GM21447 (cell line): ENCODE measurements around the gene MUSTN1.

Experiments used
- ATAC-seq: cut with Tn5 transposase; IDR thresholded peaks from one replicate; pipeline ENCODE4 v1.9.1; 2021; ENCODE audit not compliant: unreplicated experiment

MUSTN1 gene

DNA sequence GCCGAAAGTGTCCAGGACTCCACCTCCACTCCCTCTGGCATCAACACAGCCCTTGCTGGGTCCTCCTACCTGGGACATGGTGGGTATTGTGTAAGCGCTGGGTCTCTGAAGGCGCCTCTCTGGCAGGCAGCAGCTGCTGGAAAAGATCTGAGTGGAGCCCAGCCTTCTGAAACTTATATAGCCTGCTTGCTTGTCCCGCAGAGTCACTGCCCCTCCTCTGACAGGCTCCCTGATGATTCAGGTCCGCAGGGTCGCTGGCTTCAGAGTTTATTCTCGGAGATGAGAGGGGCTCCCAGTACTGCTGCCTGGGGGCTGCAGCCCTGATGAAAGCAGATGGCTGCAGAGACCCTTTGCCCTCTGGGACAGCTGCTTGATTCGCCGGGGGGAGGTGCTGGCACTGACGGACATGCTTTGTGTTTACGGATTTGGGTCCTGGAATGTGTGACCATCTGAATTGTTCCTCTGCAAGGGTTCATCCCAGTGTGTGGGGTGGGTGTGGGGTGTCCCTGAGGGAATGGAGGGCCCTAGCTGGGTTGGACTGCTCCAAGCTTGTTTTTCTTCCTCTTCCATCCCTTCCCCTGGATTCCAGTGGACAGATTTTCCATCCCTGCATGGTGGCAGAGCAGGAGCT, at the start of gene MUSTN1:
MUSTN1 (minus strand) TSS at position 149 of the 631 bp plus-strand sequence; CDS start at position 78, 71 bp downstream.
- no peak for ATAC-seq

DNA sequence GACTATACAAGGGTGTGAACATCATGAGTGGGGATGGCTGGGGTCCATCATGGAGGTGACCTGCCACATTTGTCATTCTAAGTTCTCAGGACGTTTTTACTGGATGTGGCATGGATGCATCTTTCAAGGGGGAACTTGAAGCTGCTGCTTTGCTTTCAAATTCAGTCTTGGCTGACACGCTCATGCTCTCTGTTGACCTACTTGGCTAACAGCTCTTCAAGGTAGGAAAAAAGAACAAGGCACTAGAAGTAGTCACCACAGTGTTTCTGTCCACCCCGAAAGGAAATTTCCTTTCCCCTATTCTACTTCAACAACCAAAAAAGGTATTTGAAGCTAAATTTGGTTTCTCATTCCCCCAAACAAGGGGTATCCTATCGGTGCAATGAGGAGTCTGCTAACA, 47.6 kb upstream of the MUSTN1 start:
- ATAC-seq, result no peak

- no peak for ATAC-seq
These were observed 47.1 kb upstream of the MUSTN1 start for GRCh38 chr3:52881871-52882270.

GRCh38 chr3:52880474-52880873, 45.7 kb upstream of the MUSTN1 start:
- ATAC-seq, result peak; percentile 75

DNA sequence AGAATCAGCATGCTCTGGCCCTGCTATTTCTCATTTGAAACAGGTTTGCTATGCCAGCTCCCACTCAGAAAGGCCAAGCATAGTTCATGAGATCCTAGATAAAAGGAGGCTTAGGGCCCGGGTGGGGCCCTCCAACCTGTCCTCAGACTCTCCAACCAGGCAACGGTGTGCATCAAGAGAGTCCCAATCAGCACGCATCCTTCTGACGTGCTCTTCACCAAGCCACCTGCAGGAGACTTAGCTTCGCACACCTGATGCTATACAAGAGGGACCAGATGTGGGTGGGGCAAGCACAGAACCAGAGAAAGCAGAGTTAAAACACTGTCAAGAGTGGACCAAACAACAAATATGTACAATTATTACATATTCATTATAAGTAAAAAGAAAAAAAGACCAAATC, 45.2 kb upstream of the MUSTN1 start:
- ATAC-seq, result peak; percentile 19

DNA sequence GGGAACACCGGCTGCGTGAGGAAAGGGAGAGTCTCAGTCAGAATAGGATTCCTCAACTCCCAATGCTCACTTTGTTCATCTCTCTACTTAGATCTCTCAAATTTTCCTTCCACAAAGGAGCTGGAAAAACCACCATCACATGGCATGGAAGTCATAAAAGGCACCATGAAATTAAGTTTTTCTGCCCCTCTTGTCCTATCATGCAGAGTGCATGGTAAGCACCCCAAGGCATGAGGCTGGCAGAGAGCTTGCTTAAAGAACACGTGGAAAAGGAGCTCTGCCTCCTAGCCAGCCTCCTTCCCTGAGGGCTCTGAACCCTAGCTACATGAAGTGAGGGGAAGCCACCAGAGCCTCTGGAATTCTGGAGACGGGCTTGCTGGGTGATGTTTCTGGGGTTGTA, 44.8 kb upstream of the MUSTN1 start:
- ATAC-seq, result no peak

DNA sequence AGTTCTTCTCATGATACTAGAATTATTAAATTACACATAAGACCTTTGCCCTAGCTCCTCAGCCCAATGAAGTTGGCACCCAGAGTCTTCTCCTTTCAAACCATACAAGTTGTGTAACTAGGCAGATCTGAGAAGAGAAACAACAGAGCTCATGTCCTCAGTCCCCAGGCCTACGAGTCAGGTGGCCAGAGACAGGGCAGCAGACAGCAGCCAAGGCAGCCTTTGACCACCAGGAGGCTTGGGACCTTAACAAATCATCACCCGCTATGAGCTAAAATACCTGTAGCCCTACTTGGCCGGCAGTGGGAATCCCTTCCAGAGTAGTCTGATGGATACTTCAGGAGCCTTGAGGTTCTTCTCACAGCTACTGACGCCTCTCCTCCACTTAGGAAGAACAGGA, 44.3 kb upstream of the MUSTN1 start:
- ATAC-seq, result no peak

- ATAC-seq, result no peak
These were observed 42.3 kb upstream of the MUSTN1 start for GRCh38 chr3:52877085-52877484.

DNA sequence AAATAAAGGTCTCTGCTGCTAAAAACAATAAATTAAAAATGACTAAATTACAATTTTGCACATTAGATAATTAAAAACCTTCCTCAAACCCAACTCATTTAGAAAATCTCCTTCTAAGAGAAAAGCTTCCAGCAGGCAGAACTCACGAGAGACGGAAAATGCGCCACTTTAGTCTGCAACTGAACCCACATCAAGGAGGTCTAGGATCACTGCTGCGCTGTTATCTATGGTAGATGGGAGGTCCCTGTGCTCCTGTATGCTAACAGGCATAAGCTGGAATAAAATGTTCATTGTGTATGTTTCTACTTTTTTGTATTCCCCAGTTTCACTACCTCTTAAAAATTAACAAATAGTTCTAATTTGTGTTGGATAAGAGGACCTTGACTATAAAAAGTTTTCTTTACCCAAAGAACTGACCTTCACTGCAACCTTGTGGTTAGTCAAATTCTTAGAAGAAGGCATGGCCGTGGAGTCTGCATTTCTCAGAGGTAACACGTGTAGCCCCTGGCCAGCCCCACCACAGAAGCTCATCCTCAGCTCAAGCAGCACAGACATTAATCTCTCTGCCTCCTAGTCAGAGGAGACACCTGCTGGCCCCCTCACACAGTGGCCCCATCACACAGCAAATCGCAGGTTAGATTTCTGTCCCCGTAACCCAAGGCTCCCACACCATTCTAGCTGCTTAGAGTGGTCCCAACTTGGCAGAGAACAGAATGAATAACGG, 40.2 kb upstream of the MUSTN1 start:
- no peak for ATAC-seq

GRCh38 chr3:52874160-52874701, 39.4 kb upstream of the MUSTN1 start:
- ATAC-seq, result no peak

GRCh38 chr3:52873433-52874159, 38.8 kb upstream of the MUSTN1 start:
- no peak for ATAC-seq

DNA sequence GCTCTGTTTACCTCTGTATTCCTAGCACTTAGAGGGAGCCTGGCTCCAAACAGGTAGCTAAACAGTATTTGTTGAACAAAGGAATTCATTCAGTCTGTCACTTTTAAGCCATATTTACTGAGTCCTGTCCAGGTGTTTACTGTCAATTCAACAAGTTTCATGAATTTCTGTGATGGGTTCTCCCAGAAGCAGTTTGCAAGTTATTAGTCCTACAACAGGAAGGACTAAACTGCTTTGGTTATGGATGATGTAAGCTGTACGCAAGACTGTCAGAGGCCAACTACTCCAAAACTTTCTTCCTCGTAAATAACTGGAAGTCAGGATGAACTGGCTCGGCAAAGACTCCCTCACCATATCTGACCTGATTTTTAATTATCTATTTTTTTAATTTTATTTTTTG, 37.4 kb upstream of the MUSTN1 start:
- ATAC-seq, result no peak

- no peak for ATAC-seq
These were observed 36.9 kb upstream of the MUSTN1 start for GRCh38 chr3:52871761-52872160.

GRCh38 chr3:52870471-52870870, 35.7 kb upstream of the MUSTN1 start:
- ATAC-seq, result no peak

DNA sequence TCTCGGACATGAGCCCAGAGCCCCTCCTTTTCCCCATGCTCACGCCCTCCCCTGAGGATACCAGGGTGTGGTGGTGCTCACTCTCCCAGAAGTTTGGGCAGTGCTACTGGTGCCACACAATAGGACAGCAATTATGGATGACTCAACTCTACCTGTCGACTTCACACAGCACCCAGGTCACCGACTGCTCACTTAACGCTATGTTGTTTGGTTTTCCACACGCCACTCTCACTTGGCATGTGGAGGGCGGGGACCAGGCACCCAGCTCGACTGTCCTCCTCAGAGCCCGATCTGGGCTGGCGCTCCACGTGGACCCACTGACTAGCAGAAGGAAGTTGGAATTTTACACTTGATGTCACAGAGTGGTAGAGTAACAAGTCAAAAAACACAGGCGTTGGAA, 31.6 kb upstream of the MUSTN1 start:
- ATAC-seq, result no peak

DNA sequence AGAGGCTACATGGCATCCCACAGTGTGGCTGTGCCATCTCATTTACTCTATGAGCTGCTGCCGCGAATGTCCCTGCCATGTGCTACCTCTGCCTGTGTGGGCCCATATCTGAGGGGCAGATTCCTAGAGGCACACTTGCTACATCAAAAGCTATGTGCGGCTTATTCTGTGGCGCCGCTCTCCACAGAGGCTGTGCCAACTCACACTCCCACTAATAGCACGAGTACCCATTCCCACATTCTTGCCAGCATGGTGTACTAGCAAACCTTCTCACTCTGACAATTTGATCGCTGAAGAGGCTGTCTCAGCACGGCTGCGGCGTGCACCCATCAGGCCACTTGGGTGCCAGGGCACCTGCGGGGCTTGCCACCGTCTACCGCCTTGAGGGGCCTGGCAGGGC, 31.2 kb upstream of the MUSTN1 start:
- no peak for ATAC-seq

- ATAC-seq, result no peak
These were observed 25.6 kb upstream of the MUSTN1 start for GRCh38 chr3:52860424-52860768.

DNA sequence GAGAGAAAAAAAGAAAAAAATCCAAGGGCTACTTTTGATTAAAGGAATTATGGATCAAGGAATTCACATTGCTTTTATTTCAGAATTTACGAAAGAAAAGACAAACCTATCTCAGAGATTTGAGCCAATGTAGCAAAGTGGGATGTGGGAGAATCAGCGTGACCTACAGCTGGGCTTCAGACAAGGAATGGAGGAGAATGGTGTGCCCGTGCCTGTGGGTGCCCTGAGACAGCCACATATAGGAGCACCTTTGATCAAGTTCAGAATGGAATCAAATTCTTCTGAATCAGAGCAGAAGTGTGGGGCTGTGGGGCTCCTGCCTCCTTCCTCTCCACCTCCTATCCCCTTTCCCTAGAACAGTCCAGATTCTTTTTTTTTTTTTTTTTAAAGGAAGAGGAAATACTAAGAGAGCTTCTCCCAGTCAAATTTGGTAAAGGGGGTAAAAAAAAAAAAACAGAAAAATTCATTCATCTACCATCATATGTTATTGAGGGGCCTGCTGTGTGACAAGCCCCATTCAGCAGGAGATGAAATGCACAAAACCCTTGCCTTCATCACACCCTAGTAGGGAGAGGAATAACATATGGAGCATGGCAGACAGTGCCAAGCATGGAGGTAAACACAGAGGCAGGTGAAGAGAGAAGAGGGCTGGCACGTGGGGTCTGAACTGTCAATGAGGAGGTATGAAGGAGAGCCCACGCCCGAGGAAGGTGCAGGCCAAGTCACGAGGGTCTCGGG, 25.0 kb upstream of the MUSTN1 start:
- ATAC-seq, result no peak

GRCh38 chr3:52857864-52858263, 23.0 kb upstream of the MUSTN1 start:
- ATAC-seq, result no peak

DNA sequence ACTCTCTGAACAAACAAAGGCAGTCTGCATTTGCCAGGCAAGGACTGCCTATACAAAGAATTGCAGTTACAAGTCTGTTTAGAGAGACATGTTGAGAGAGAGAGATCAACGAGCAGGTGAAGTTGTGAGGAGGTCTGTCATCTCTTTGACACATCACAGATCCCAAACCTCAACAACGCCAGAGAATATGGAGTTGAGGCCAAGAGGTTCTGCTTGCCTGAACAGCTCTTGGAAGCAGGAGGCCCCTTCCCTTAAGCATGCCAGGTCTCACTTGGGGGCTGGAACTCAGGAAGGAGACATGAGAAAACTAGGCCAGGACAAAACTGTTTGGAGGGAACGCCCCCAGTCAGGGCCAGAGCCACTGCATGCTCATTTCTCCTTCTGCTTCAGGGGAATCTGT, 22.3 kb upstream of the MUSTN1 start:
- no peak for ATAC-seq

DNA sequence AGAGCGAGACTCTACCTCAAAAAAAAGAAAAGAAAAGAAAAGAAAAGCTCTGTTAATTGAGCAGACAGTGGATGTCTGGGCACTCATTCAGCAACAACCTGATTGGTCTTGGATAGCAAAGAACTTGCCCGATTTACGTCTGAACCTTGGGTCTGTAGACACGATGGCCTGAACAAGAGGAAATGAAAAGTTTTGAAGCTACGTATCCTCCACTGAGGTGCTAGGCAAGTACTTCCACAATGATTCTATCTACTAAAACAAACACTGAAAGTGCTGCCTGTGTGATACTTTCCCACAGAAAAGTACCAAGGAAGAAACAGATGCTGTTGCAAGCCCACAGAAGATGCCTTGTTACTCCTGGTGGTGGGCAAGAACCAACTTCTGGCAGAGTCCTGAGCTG, 21.8 kb upstream of the MUSTN1 start:
- ATAC-seq, result no peak
